ENCODE results near the gene TXNRD1.

The TXNRD1 gene

DNA sequence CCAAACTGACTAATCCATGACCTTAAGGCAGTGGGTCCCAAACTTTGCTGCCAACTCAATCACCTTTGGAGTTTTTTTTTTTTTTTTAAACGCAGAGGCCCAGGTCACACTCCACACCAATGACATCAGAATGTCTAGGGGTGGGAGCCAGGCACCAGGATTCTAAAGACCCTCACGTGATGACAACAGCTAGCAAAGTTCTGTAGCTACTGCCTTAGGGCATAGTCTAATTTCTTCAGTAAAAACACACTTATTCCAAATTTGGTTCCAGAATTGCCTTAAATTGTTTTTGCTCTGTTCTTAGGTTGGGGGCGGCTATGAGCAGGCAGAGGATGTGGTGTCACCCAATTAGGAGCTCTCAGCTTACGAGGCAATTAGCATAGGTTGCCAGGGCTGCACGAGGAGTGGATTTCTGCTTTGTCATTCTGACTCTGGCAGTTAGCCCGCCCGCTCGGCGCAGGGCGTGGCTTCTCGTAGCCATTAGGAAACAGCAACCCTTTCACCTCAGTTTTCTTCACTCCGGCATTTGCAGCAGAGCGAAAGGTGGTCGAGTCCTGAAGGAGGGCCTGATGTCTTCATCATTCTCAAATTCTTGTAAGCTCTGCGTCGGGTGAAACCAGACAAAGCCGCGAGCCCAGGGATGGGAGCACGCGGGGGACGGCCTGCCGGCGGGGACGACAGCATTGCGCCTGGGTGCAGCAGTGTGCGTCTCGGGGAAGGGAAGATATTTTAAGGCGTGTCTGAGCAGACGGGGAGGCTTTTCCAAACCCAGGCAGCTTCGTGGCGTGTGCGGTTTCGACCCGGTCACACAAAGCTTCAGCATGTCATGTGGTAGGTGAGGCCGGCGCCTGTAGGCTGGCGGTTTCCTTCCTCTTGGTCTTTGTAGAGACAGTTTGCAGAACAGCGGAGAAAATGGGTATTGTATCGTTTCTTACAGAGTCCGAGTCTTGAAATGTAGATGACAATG is 71.2 kb downstream of the TXNRD1 start:
- no peaks in the 10 kb centered on the region for H3K27me3 ChIP-seq (ENCODE audit: insufficient read depth, poor library complexity, severe bottlenecking)
- H3K9me3 ChIP-seq (ENCODE audit: severe bottlenecking), result no peaks in the 10 kb centered on the region
- peaks cover 39% of the 10 kb centered on the region for H3K36me3 ChIP-seq (ENCODE audit: low read depth)
- H3K4me1 ChIP-seq (ENCODE audit: insufficient read depth, poor library complexity, severe bottlenecking), result peaks cover 18% of the 10 kb centered on the region
- peak overlapping the region; percentile 68 for H3K4me3 ChIP-seq (ENCODE audit: severe bottlenecking)
- peak; percentile 91 for DNase-seq (ENCODE audit: low spot score)
- ATAC-seq (ENCODE audit: low read depth), result peak; percentile 73
- TF ChIP-seq, protein P1, sequence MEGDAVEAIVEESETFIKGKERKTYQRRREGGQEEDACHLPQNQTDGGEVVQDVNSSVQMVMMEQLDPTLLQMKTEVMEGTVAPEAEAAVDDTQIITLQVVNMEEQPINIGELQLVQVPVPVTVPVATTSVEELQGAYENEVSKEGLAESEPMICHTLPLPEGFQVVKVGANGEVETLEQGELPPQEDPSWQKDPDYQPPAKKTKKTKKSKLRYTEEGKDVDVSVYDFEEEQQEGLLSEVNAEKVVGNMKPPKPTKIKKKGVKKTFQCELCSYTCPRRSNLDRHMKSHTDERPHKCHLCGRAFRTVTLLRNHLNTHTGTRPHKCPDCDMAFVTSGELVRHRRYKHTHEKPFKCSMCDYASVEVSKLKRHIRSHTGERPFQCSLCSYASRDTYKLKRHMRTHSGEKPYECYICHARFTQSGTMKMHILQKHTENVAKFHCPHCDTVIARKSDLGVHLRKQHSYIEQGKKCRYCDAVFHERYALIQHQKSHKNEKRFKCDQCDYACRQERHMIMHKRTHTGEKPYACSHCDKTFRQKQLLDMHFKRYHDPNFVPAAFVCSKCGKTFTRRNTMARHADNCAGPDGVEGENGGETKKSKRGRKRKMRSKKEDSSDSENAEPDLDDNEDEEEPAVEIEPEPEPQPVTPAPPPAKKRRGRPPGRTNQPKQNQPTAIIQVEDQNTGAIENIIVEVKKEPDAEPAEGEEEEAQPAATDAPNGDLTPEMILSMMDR (IDR thresholded peaks at IDR 0.05; ENCODE audit: poor library complexity, severe bottlenecking), result no peak
- peak overlapping the region; percentile 97 for H3K27ac ChIP-seq (ENCODE audit: poor library complexity, severe bottlenecking)

DNA sequence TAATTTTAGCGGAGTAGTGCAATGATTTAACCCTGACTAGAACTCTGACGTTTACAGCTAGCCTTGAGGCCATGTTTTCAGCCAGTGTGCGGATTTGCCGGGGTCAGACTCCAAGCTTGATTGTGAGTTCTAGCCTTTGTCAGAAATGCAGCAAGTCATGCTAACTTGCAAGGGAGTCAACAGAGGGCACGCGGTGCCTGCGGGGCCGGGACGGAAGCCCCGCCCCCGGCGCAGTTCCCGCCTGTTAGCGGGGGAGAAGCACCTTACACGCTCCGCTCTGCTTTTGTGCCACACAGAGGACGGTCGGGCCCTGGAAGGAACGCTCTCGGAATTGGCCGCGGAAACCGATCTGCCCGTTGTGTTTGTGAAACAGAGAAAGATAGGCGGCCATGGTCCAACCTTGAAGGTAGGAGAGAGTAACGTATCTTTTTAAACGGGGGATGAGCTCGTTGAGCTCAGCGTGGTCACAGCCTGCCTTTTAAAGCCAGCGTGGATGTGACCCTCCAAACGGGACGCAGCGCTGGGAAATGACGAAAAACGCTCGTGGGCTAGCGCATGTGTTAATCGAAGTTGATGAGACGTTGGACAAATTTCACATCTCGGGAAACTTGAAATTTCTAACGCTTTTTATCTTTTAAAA is 73.2 kb downstream of the TXNRD1 start:
- Histone ChIP-seq H3K27me3 (ENCODE audit: insufficient read depth, poor library complexity, severe bottlenecking) (no peaks in the 10 kb centered on the region), H3K4me3 (ENCODE audit: severe bottlenecking) (peak overlapping the region; percentile 68), H3K4me1 (ENCODE audit: insufficient read depth, poor library complexity, severe bottlenecking) (peaks cover 21% of the 10 kb centered on the region), H3K27ac (ENCODE audit: poor library complexity, severe bottlenecking) (peak overlapping the region; percentile 97), H3K9me3 (ENCODE audit: severe bottlenecking) (no peaks in the 10 kb centered on the region), H3K36me3 (ENCODE audit: low read depth) (peaks cover 58% of the 10 kb centered on the region)
- ATAC-seq (ENCODE audit: low read depth), result peak; percentile 62
- peak; percentile 80 for DNase-seq (ENCODE audit: low spot score)
- TF ChIP-seq, protein P1 (IDR thresholded peaks at IDR 0.05; ENCODE audit: poor library complexity, severe bottlenecking), result no peak

DNA sequence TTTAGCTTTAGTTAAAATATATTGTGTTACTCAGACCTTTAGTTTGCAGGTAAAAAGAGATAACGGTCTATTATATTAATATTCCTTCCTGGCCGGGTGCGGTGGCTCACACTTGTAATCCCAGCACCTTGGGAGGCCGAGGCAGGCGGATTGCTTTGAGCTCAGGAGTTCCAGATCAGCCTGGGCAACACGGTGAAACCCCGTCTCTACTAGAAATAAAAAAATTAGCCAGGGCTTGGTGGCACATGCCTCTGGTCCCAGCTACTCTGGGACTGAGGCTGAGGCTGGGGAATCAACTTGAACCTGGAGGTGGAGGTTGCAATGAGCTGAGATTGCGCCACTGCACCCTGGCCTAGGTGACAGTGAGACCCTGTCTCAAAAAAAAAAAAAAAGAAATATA is 74.7 kb downstream of the TXNRD1 start:
- Histone ChIP-seq H3K4me1 (ENCODE audit: insufficient read depth, poor library complexity, severe bottlenecking) (peaks cover 16% of the 10 kb centered on the region), H3K36me3 (ENCODE audit: low read depth) (peaks cover 69% of the 10 kb centered on the region), H3K27me3 (ENCODE audit: insufficient read depth, poor library complexity, severe bottlenecking) (no peaks in the 10 kb centered on the region), H3K27ac (ENCODE audit: poor library complexity, severe bottlenecking) (no peak overlapping the region), H3K4me3 (ENCODE audit: severe bottlenecking) (no peak overlapping the region), H3K9me3 (ENCODE audit: severe bottlenecking) (no peaks in the 10 kb centered on the region)
- TF ChIP-seq, protein P1 (IDR thresholded peaks at IDR 0.05; ENCODE audit: poor library complexity, severe bottlenecking), result no peak
- ATAC-seq (ENCODE audit: low read depth) (no peak), DNase-seq (ENCODE audit: low spot score) (no peak)

DNA sequence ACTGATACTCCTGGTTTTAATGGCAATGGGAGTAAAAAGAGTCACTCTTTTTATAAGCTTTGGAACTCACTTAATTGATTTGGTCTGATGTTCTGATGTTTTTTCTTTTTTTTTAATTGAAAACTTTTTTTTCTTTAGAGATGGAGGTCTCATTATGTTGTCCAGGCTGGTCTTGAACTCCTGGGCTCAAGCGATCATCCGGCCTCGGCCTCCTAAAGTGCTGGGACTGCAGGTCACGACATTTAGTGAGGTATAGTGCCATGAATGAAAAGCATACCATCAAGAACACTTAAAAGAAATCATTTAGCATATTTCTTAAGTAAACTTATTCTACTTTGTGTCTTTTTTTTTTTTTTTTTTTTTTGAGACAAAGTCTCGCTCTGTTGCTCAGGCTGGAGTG is 75.3 kb downstream of the TXNRD1 start:
- H3K36me3 ChIP-seq (ENCODE audit: low read depth), result peaks cover 75% of the 10 kb centered on the region
- H3K4me1 ChIP-seq (ENCODE audit: insufficient read depth, poor library complexity, severe bottlenecking), result peaks cover 10% of the 10 kb centered on the region
- ATAC-seq (ENCODE audit: low read depth) (no peak), DNase-seq (ENCODE audit: low spot score) (no peak)
- H3K9me3 ChIP-seq (ENCODE audit: severe bottlenecking), result no peaks in the 10 kb centered on the region
- H3K27ac ChIP-seq (ENCODE audit: poor library complexity, severe bottlenecking), result no peak overlapping the region
- H3K27me3 ChIP-seq (ENCODE audit: insufficient read depth, poor library complexity, severe bottlenecking), result no peaks in the 10 kb centered on the region
- no peak overlapping the region for H3K4me3 ChIP-seq (ENCODE audit: severe bottlenecking)
- TF ChIP-seq, protein P1 (IDR thresholded peaks at IDR 0.05; ENCODE audit: poor library complexity, severe bottlenecking), result no peak
